SH-SY5Y (cell line): ENCODE data around the gene PNPLA2.

Source experiments
- GATA2 ChIP-seq: IDR thresholded peaks from 2 replicates; pipeline ENCODE4 v1.6.1; 2011; ENCODE audit warnings: mild to moderate bottlenecking, low read depth, low read length
- GATA3 ChIP-seq: IDR thresholded peaks from 2 replicates; pipeline ENCODE4 v1.6.1; 2011; ENCODE audit warnings: low read depth, mild to moderate bottlenecking, low read length, moderate library complexity

GRCh38 chr11:823441-824291, 5.0 kb downstream of the PNPLA2 start:
- TF ChIP-seq GATA2 (no peak), GATA3 (no peak)
